ENCODE results near the gene SAMD4B. TPM values are rescaled to one million over a fixed set of nuclear protein-coding genes. Genes with fewer than 3 reads are reported as not detected.

The SAMD4B gene
- total and polyA plus RNA-seq, 2 donors from 2014 or later, result 92.9 to 100 TPM

- Histone ChIP-seq H3K9me3 (ENCODE audit: control insufficient read depth in 2 of 3, insufficient read depth in 1 of 3, low read length in 3 of 3) (no peaks in the 10 kb centered on the region), H3K9ac (ENCODE audit: low read length in 3 of 3) (no peak overlapping the region), H3K4me1 (ENCODE audit: control insufficient read depth in 2 of 3, insufficient read depth in 2 of 3, low read depth in 1 of 3, low read length in 3 of 3) (peaks cover 0 to 2% (median 0%) of the 10 kb centered on the region in 3 donors), H3K36me3 (ENCODE audit: control insufficient read depth in 2 of 3, insufficient read depth in 3 of 3, low read length in 3 of 3) (no peaks in the 10 kb centered on the region), H3K4me3 (ENCODE audit: low read length in 3 of 3) (no peak overlapping the region), H3K27ac (ENCODE audit: low read depth in 2 of 2, low read length in 2 of 2) (no peak overlapping the region), H3K27me3 (ENCODE audit: control insufficient read depth, insufficient read depth, low read length) (peaks cover 29% of the 10 kb centered on the region)
- DNase-seq, result no peak
- no peak for FAIRE-seq
- intact Hi-C loops (cut with DNase I), result no loop called here
- no peak for TF ChIP-seq CTCF (IDR thresholded peaks at IDR 0.05; ENCODE audit: borderline replicate concordance, extremely low read depth, insufficient read depth)
These were observed 36.1 kb upstream of the SAMD4B start for GRCh38 chr19:39306075-39306474.

- H3K9me3 ChIP-seq (ENCODE audit: control insufficient read depth in 2 of 3, insufficient read depth in 1 of 3, low read length in 3 of 3), result no peaks in the 10 kb centered on the region
- H3K4me3 ChIP-seq (ENCODE audit: low read length in 3 of 3), result no peak overlapping the region
- FAIRE-seq (no peak), DNase-seq (peak; percentile 46 to 76 (median 73))
- intact Hi-C loops (cut with DNase I), result no loop called here
- no peak for TF ChIP-seq CTCF (IDR thresholded peaks at IDR 0.05; ENCODE audit: borderline replicate concordance, extremely low read depth, insufficient read depth)
- no peak overlapping the region for H3K9ac ChIP-seq (ENCODE audit: low read length in 3 of 3)
- H3K4me1 ChIP-seq (ENCODE audit: control insufficient read depth in 2 of 3, insufficient read depth in 2 of 3, low read depth in 1 of 3, low read length in 3 of 3), result peaks cover 0 to 2% (median 0%) of the 10 kb centered on the region in 3 donors
- no peaks in the 10 kb centered on the region for H3K36me3 ChIP-seq (ENCODE audit: control insufficient read depth in 2 of 3, insufficient read depth in 3 of 3, low read length in 3 of 3)
- H3K27ac ChIP-seq (ENCODE audit: low read depth in 2 of 2, low read length in 2 of 2), result no peak overlapping the region
- peaks cover 29% of the 10 kb centered on the region for H3K27me3 ChIP-seq (ENCODE audit: control insufficient read depth, insufficient read depth, low read length)
These were observed 35.0 kb upstream of the SAMD4B start for GRCh38 chr19:39307046-39307821.

GRCh38 chr19:39307822-39308530, 34.2 kb upstream of the SAMD4B start:
- Histone ChIP-seq H3K27ac (ENCODE audit: low read depth in 2 of 2, low read length in 2 of 2) (no peak overlapping the region), H3K4me1 (ENCODE audit: control insufficient read depth in 2 of 3, insufficient read depth in 2 of 3, low read depth in 1 of 3, low read length in 3 of 3) (peaks cover 0 to 2% (median 0%) of the 10 kb centered on the region in 3 donors), H3K4me3 (ENCODE audit: low read length in 3 of 3) (no peak overlapping the region), H3K9ac (ENCODE audit: low read length in 3 of 3) (no peak overlapping the region), H3K9me3 (ENCODE audit: control insufficient read depth in 2 of 3, insufficient read depth in 1 of 3, low read length in 3 of 3) (no peaks in the 10 kb centered on the region), H3K36me3 (ENCODE audit: control insufficient read depth in 2 of 3, insufficient read depth in 3 of 3, low read length in 3 of 3) (no peaks in the 10 kb centered on the region), H3K27me3 (ENCODE audit: control insufficient read depth, insufficient read depth, low read length) (peaks cover 29% of the 10 kb centered on the region)
- intact Hi-C loops (cut with DNase I), result no loop called here
- peak in 3 of 5 donors; percentile 29 to 72 (median 41) for DNase-seq
- no peak for TF ChIP-seq CTCF (IDR thresholded peaks at IDR 0.05; ENCODE audit: borderline replicate concordance, extremely low read depth, insufficient read depth)
- FAIRE-seq, result no peak
